ENCODE measurements around the gene TEX53.

Gene TEX53

DNA sequence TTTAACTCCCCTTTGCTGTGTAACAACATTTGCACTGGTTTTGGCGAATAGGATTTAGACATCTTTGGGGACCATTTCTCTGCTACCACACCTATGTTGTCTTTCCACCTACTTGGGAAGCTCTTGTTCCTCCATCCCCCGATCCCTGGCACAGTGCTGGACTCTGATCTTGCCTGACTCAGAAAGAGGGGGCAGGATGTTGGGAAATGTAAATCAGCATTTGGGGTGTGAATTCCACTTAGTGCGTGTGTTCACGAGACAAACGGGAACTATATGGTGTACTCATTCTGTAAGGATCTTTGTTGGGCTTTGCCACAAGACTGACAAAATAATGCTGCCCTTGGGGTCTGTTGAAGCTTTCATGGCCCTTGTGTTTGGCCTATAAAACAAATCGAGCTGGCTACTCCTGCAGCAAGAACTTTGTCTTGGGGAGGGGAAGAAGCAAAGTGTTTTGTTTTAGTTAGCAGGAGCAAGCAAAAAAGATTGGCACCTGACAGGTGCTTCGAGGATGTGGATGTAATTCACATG is 28.0 kb downstream of the TEX53 start:
- Histone ChIP-seq H3K27me3 (ENCODE audit: insufficient read depth, poor library complexity, severe bottlenecking) (no peaks in the 10 kb centered on the region), H3K4me3 (replicated peaks; ENCODE audit: insufficient read depth, low read length) (no peak overlapping the region), H3K27ac (replicated peaks) (no peak overlapping the region)
- DNase-seq (ENCODE audit: low read depth in 1 of 2, low spot score in 1 of 2) = no peak
- TF ChIP-seq, protein P1, sequence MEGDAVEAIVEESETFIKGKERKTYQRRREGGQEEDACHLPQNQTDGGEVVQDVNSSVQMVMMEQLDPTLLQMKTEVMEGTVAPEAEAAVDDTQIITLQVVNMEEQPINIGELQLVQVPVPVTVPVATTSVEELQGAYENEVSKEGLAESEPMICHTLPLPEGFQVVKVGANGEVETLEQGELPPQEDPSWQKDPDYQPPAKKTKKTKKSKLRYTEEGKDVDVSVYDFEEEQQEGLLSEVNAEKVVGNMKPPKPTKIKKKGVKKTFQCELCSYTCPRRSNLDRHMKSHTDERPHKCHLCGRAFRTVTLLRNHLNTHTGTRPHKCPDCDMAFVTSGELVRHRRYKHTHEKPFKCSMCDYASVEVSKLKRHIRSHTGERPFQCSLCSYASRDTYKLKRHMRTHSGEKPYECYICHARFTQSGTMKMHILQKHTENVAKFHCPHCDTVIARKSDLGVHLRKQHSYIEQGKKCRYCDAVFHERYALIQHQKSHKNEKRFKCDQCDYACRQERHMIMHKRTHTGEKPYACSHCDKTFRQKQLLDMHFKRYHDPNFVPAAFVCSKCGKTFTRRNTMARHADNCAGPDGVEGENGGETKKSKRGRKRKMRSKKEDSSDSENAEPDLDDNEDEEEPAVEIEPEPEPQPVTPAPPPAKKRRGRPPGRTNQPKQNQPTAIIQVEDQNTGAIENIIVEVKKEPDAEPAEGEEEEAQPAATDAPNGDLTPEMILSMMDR (IDR thresholded peaks at IDR 0.05; ENCODE audit: insufficient read depth, low read length) = no peak
- TF ChIP-seq GABPA (IDR thresholded peaks at IDR 0.05; ENCODE audit: low read depth) (no peak), SPI1 (IDR thresholded peaks at IDR 0.05; ENCODE audit: borderline replicate concordance, low read depth) (no peak), POLR2AphosphoS5 (IDR thresholded peaks at IDR 0.05; ENCODE audit: low read depth) (no peak)
- TF ChIP-seq, protein P2, sequence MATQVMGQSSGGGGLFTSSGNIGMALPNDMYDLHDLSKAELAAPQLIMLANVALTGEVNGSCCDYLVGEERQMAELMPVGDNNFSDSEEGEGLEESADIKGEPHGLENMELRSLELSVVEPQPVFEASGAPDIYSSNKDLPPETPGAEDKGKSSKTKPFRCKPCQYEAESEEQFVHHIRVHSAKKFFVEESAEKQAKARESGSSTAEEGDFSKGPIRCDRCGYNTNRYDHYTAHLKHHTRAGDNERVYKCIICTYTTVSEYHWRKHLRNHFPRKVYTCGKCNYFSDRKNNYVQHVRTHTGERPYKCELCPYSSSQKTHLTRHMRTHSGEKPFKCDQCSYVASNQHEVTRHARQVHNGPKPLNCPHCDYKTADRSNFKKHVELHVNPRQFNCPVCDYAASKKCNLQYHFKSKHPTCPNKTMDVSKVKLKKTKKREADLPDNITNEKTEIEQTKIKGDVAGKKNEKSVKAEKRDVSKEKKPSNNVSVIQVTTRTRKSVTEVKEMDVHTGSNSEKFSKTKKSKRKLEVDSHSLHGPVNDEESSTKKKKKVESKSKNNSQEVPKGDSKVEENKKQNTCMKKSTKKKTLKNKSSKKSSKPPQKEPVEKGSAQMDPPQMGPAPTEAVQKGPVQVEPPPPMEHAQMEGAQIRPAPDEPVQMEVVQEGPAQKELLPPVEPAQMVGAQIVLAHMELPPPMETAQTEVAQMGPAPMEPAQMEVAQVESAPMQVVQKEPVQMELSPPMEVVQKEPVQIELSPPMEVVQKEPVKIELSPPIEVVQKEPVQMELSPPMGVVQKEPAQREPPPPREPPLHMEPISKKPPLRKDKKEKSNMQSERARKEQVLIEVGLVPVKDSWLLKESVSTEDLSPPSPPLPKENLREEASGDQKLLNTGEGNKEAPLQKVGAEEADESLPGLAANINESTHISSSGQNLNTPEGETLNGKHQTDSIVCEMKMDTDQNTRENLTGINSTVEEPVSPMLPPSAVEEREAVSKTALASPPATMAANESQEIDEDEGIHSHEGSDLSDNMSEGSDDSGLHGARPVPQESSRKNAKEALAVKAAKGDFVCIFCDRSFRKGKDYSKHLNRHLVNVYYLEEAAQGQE (IDR thresholded peaks at IDR 0.05; ENCODE audit: insufficient replicate concordance, low read depth) = no peak

DNA sequence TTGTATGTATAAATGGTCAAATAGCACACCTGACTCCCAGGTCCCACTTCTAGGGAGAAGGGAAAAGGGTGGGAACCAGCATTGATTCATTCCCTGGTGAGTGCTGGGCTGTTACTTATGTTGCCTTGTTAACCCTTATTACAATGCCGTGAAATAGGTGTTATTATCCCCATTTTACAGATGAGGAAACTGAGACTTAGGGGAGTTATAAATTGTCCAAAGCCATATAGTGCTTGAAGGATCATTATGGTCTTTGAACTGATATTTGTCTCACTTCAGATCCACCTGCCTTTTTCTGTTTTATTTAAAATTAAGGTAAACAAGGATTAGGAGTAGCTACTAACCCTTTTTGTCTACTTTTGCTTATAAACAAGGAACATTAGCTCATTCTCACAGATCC is 30.1 kb downstream of the TEX53 start:
- H3K4me3 ChIP-seq (replicated peaks; ENCODE audit: insufficient read depth, low read length) = no peak overlapping the region
- DNase-seq (ENCODE audit: low read depth in 1 of 2, low spot score in 1 of 2) = no peak
- TF ChIP-seq, protein P2 (IDR thresholded peaks at IDR 0.05; ENCODE audit: insufficient replicate concordance, low read depth) = no peak
- no peak for TF ChIP-seq SPI1 (IDR thresholded peaks at IDR 0.05; ENCODE audit: borderline replicate concordance, low read depth)
- TF ChIP-seq, protein P1 (IDR thresholded peaks at IDR 0.05; ENCODE audit: insufficient read depth, low read length) = no peak
- no peak for TF ChIP-seq POLR2AphosphoS5 (IDR thresholded peaks at IDR 0.05; ENCODE audit: low read depth)
- TF ChIP-seq GABPA (IDR thresholded peaks at IDR 0.05; ENCODE audit: low read depth) = no peak
- H3K27ac ChIP-seq (replicated peaks) = no peak overlapping the region
- no peaks in the 10 kb centered on the region for H3K27me3 ChIP-seq (ENCODE audit: insufficient read depth, poor library complexity, severe bottlenecking)

DNA sequence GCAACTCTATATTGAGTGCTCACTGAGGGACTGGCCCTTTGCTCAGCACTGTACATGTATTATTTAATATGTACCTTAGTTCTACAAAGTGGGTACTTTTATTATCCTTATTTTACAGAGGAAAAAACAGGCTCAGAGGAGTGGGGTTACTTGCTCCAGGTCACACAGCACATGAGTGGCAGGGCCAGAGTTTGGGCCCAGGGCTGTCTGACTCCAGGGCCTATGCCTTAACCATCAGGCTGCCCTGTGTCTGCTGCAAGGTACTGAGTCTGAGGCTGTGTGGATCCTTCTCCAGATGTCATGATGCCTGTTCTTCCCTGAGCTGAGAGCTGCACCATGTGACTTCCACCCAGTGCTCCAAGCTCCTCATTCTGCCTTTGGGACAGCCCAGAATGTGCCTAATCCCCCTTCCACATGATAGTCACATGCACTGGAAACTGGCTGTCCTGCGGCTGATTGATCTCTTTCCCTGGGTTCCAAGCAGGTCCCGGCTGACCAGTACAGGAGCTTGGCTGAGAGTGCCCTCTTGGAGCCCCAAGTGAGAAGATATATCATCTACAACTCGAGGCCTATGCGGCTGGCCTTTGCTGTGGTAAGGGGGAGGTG is 31.1 kb downstream of the TEX53 start:
- TF ChIP-seq SPI1 (IDR thresholded peaks at IDR 0.05; ENCODE audit: borderline replicate concordance, low read depth) = no peak
- TF ChIP-seq GABPA (IDR thresholded peaks at IDR 0.05; ENCODE audit: low read depth) = no peak
- no peak for TF ChIP-seq POLR2AphosphoS5 (IDR thresholded peaks at IDR 0.05; ENCODE audit: low read depth)
- TF ChIP-seq, protein P2 (IDR thresholded peaks at IDR 0.05; ENCODE audit: insufficient replicate concordance, low read depth) = no peak
- TF ChIP-seq, protein P1 (IDR thresholded peaks at IDR 0.05; ENCODE audit: insufficient read depth, low read length) = no peak
- Histone ChIP-seq H3K4me3 (replicated peaks; ENCODE audit: insufficient read depth, low read length) (no peak overlapping the region), H3K27me3 (ENCODE audit: insufficient read depth, poor library complexity, severe bottlenecking) (no peaks in the 10 kb centered on the region), H3K27ac (replicated peaks) (no peak overlapping the region)
- DNase-seq (ENCODE audit: low read depth in 1 of 2, low spot score in 1 of 2) = no peak

All from HL-60 (cell line).